Esophagus squamous epithelium (tissue), 5 donors: Measurements from ENCODE around the gene C2. TPM values are rescaled to one million over a fixed set of nuclear protein-coding genes. Genes with fewer than 3 reads are reported as not detected.

ENCODE experiments used
- DNase-seq: peaks from one replicate; lab custom pipeline; 2025; lab: John Stamatoyannopoulos, UW
- H3K27ac ChIP-seq, 4 donors: fragments of 200-600 bp; sonication (generic); one replicate each; pipeline ENCODE4 v1.5.1; 2016 to 2019; ENCODE audit warnings: mild to moderate bottlenecking in 1 of 4
- H3K27me3 ChIP-seq, 4 donors: fragments of 200-600 bp; sonication (generic); 1 replicate in 3 of 4; 2 replicates in 1 of 4; pipeline versions ENCODE4 v1.5.1 to v1.6.0; 2017 to 2021; ENCODE audit warnings: antibody characterized with exemption in 1 of 4
- H3K36me3 ChIP-seq, 3 donors: fragments of 200-600 bp; sonication (generic); one replicate each; pipeline ENCODE4 v1.5.1; 2016 to 2019
- H3K4me1 ChIP-seq, 3 donors: fragments of 200-600 bp; sonication (generic); one replicate each; pipeline ENCODE4 v1.5.1; 2017 to 2019
- H3K4me3 ChIP-seq, 4 donors: fragments of 200-600 bp; sonication (generic); 1 replicate in 3 of 4; 2 replicates in 1 of 4; pipeline ENCODE4 v1.5.1; 2016 to 2019; ENCODE audit warnings: mild to moderate bottlenecking in 2 of 4, moderate library complexity in 1 of 4
- H3K9me3 ChIP-seq, 3 donors: fragments of 200-600 bp; sonication (generic); one replicate each; pipeline ENCODE4 v1.5.1; 2016 to 2019
- CTCF ChIP-seq, 6 experiments: fragments of 450-650 bp in 4 of 6; fragments of 200-600 bp in 2 of 6; sonication (generic) in 2 of 6; IDR thresholded peaks; one replicate each; pipeline ENCODE4 v1.5.1; 2016 to 2019; ENCODE audit warnings: antibody characterized with exemption in 6 of 6, mild to moderate bottlenecking in 4 of 6, moderate library complexity in 4 of 6
- POLR2A ChIP-seq, 4 donors: fragments of 450-650 bp; IDR thresholded peaks; one replicate each; pipeline ENCODE4 v1.6.1; 2017; ENCODE audit warnings: antibody characterized with exemption in 4 of 4, mild to moderate bottlenecking in 4 of 4, moderate library complexity in 3 of 4
- WGBS, 2 donors: methylation state at CpG; one replicate each; pipeline ENCODE4 v1.1.5; 2018; 5-methylcytosine and 5-hydroxymethylcytosine counted together
- intact Hi-C: fragments of 100-400 bp; cut with DNase I; formaldehyde crosslinking; loops from one replicate; pipeline ENCODE4 v1.15.0; 2022
- total RNA-seq, 4 donors: library from RNA; depleted of rRNA; stranded (reverse); fragments of >200 nt; gene quantifications; one replicate each; pipeline ENCODE4 v1.1.0, GENCODE V29; 2016
- donor health status: DM: yes; HTN: yes; CAD: no.

C2 gene
- total RNA-seq, 4 donors from 2014 or later = 1.1 to 15.2 (median 6.4) TPM

GRCh38 chr6:31886541-31886991 lies 41.0 kb upstream of the C2 start:
- H3K4me3 ChIP-seq = no peak overlapping the region
- H3K27me3 ChIP-seq = no peaks in the 10 kb centered on the region
- no peak for DNase-seq
- TF ChIP-seq POLR2A (IDR thresholded peaks at IDR 0.05) (no peak), CTCF (IDR thresholded peaks at IDR 0.05) (no peak)
- H3K36me3 ChIP-seq = peaks cover 48 to 100% (median 66%) of the 10 kb centered on the region in 3 donors
- no peak overlapping the region for H3K27ac ChIP-seq
- intact Hi-C loops = no loop called here
- H3K4me1 ChIP-seq = peaks cover 0 to 6% (median 0%) of the 10 kb centered on the region in 3 donors
- 90 to 94% methylated on average over 7 to 12 of the region's 18 CpGs for WGBS, 2 donors
- no peaks in the 10 kb centered on the region for H3K9me3 ChIP-seq

DNA sequence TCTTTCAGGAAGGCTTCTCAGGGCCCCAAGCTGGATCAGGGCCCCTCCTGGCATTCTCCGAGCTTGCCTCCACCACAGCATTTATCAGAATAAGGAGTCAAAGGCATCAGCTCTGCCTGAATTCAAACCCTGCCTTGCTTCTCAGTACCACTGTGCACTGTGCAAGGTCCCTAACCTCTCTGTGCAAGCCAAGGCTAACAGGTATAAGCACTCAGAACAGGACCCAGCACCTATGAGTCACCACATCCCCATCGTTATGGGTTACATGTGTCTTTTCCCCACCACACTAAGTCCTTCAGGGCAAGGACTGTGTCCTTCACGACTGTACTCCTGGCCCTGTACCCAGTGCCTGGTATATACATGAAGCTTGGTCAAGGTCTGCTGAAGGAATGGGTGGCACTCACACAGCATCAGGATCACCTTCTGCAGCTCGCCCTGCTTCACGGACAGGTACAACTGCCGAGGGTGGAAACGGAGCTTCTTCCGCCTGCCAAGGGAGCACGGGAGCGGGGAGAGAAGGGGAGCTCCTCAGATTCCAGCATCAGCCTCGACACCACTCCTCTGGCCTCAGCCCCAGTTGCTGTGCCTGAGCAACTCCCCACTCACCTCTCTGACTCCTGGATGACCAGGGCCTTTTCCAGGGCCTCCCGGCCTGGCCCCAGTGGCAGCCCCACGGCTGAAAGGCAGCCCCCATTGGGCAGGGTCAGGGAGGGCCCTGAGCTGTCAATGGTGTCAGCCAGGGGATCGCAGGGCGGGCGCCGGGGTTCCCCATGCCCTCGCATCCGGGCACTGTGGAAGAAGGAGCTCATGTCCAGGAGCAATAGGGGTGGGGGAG lies 40.1 kb upstream of the C2 start:
- DNase-seq = no peak
- H3K4me3 ChIP-seq = no peak overlapping the region
- TF ChIP-seq CTCF (IDR thresholded peaks at IDR 0.05) (no peak), POLR2A (IDR thresholded peaks at IDR 0.05) (no peak)
- H3K36me3 ChIP-seq = peaks cover 47 to 100% (median 66%) of the 10 kb centered on the region in 3 donors
- no peak overlapping the region for H3K27ac ChIP-seq
- H3K9me3 ChIP-seq = no peaks in the 10 kb centered on the region
- no peaks in the 10 kb centered on the region for H3K27me3 ChIP-seq
- H3K4me1 ChIP-seq = peaks cover 0 to 6% (median 0%) of the 10 kb centered on the region in 3 donors
- intact Hi-C loops = no loop called here
- 73 to 85% methylated on average over 4 to 10 of the region's 19 CpGs for WGBS, 2 donors

- peaks cover 0 to 6% (median 0%) of the 10 kb centered on the region in 3 donors for H3K4me1 ChIP-seq
- no peaks in the 10 kb centered on the region for H3K27me3 ChIP-seq
- no peak overlapping the region for H3K4me3 ChIP-seq
- intact Hi-C loops = no loop called here
- peak in 4 of 6 experiments; percentile 45 to 72 (median 58) for TF ChIP-seq CTCF (IDR thresholded peaks at IDR 0.05)
- TF ChIP-seq POLR2A (IDR thresholded peaks at IDR 0.05) = no peak
- H3K9me3 ChIP-seq = no peaks in the 10 kb centered on the region
- DNase-seq = no peak
- peaks cover 38 to 100% (median 66%) of the 10 kb centered on the region in 3 donors for H3K36me3 ChIP-seq
- H3K27ac ChIP-seq = no peak overlapping the region
- WGBS, 2 donors = 59 to 78% methylated on average over 14 to 16 of the region's 43 CpGs
Measured at GRCh38 chr6:31888276-31889258, 39.0 kb upstream of the C2 start.

- TF ChIP-seq POLR2A (IDR thresholded peaks at IDR 0.05) = no peak
- TF ChIP-seq CTCF (IDR thresholded peaks at IDR 0.05) = no peak
- no peak overlapping the region for H3K4me3 ChIP-seq
- H3K4me1 ChIP-seq = peaks cover 0 to 6% (median 0%) of the 10 kb centered on the region in 3 donors
- H3K36me3 ChIP-seq = peaks cover 34 to 100% (median 58%) of the 10 kb centered on the region in 3 donors
- WGBS, 2 donors = 94 to 100% methylated on average over 3 of the region's 3 CpGs
- no peaks in the 10 kb centered on the region for H3K27me3 ChIP-seq
- no peaks in the 10 kb centered on the region for H3K9me3 ChIP-seq
- no peak for DNase-seq
- no peak overlapping the region for H3K27ac ChIP-seq
- intact Hi-C loops = no loop called here
Measured at GRCh38 chr6:31889331-31889972, 38.1 kb upstream of the C2 start.
